HG03521 (cell line): ENCODE results near the gene KRT74.

Experiments used
- ATAC-seq: cut with Tn5 transposase; IDR thresholded peaks from one replicate; pipeline ENCODE4 v1.9.1; 2021; ENCODE audit warnings: mild to moderate bottlenecking, moderate library complexity; ENCODE audit not compliant: unreplicated experiment

Gene KRT74

GRCh38 chr12:52539821-52540173 lies 33.8 kb downstream of the KRT74 start:
- no peak for ATAC-seq

- no peak for ATAC-seq
Measured at GRCh38 chr12:52539083-52539820, 34.4 kb downstream of the KRT74 start.

DNA sequence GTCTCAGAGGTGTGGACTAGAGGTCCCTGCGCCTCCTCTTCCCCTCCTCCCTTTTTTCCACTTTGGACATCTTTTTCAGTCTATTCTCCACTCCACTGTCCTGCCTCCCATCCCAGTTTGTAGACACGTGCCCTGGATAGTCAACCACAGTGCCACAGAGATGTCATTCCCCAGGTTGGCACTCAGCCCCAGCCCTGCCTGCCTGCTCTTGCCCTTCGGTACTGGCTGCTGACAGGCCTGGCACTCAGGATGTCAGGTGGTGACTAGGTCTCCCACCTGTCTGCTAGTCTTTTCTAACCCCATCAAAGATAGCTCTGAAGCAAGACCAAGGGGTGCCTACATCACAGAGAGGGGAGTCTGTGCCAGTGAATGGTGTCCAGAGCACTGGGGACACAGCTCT lies 36.5 kb downstream of the KRT74 start:
- no peak for ATAC-seq

- no peak for ATAC-seq
Measured at GRCh38 chr12:52535574-52535973, 38.1 kb downstream of the KRT74 start.

GRCh38 chr12:52534482-52534881 lies 39.2 kb downstream of the KRT74 start:
- ATAC-seq = no peak

DNA sequence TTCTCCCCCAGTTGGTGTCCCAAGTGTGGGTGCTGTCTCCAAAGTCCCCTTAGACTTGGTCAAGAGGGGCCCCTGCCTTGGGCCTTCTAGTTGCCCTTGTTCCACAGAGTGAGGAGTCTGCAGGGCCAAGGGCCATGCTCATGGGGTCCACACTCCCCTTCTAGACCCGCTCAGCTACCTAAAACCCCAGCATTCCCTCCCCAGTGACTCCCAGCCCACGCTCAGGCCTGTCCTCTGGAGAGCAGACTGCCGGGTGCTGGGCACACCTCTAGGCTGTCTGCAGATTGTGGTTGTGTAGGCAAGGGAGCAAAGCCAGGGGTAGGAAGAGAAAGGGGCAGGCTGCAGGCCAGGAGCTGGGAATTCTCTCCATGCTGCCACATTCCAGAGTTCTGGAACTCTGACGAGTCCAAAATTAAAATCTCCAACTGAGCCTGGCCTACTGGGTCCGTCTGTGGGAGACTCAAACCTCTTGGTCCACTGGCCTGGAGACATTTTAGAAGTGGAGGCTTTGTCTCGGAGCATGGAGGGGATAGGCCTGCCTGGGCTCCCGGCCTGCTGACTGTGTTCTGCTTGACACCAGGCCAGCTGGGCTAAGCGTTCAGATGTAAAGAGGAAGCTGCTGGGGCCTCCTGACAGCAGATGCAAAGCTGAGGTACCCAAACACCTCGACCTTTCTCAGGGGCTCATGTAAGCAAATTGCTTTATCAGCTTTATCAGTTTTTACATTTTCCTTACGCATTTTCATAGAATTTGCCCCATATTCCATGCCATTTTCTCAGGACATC lies 39.8 kb downstream of the KRT74 start:
- no peak for ATAC-seq

DNA sequence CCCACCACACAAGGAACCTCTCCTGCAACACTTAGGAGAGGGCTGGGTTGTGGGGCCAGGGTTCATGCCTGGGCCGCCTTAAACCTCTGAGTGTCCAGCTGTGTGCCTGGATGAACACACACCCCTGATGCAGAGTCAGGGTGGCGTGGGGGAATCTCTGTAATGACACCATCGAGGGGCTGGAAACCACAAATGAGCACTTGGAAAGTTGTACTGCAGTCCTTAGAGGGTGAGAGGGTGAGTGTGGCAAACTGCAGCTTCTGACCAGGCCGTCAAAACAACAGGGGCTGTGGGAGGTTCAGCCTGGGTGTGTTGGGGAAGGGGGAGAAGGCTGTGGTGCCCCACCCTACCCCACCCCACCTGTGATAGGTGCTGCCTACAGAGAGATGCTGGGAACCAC lies 41.0 kb downstream of the KRT74 start:
- no peak for ATAC-seq

DNA sequence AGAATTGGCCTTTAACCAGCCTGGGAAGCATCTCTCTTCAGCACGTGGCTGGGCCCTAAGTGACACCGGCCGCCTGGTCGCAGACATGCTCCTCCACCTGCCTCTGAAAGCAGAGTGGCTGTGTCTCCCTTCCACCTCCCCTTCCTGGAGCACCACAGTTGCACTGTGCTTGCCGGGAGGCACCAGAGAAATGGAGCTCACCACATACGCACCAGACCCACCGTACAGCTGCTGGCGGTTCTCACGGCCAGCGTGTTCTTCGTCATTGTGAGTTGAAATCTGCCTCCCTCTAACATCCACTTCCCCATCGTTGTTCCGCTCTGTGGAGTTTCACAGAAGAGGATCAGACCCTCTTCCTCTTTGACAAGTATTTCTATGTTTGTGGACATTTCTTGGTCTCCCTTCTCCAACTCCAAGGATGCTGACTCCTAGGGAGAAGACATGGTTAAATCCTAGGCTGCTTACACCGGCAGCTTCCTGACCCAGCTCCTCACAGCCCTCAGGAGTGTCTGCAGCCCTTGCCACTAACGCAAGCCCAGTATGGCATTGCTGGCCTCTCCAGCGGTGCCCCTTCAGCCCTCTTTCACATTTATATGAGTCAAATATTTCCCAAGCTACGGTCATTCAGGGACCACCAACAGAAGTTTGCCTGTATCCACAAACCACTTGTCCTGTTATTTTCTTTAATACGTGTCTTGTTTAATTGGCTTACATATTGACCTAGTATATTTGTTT lies 41.9 kb downstream of the KRT74 start:
- no peak for ATAC-seq

- no peak for ATAC-seq
Measured at GRCh38 chr12:52530905-52531304, 42.7 kb downstream of the KRT74 start.

- no peak for ATAC-seq
Measured at GRCh38 chr12:52530366-52530765, 43.3 kb downstream of the KRT74 start.

GRCh38 chr12:52529846-52530245 lies 43.8 kb downstream of the KRT74 start:
- no peak for ATAC-seq

GRCh38 chr12:52529417-52529816 lies 44.2 kb downstream of the KRT74 start:
- no peak for ATAC-seq

- ATAC-seq = no peak
Measured at GRCh38 chr12:52528641-52529143, 45.0 kb downstream of the KRT74 start.

GRCh38 chr12:52527121-52527800 lies 46.4 kb downstream of the KRT74 start:
- no peak for ATAC-seq

GRCh38 chr12:52526511-52526951 lies 47.1 kb downstream of the KRT74 start:
- ATAC-seq = no peak

GRCh38 chr12:52525661-52526499 lies 47.8 kb downstream of the KRT74 start:
- ATAC-seq = no peak

- ATAC-seq = no peak
Measured at GRCh38 chr12:52524898-52525591, 48.6 kb downstream of the KRT74 start.

DNA sequence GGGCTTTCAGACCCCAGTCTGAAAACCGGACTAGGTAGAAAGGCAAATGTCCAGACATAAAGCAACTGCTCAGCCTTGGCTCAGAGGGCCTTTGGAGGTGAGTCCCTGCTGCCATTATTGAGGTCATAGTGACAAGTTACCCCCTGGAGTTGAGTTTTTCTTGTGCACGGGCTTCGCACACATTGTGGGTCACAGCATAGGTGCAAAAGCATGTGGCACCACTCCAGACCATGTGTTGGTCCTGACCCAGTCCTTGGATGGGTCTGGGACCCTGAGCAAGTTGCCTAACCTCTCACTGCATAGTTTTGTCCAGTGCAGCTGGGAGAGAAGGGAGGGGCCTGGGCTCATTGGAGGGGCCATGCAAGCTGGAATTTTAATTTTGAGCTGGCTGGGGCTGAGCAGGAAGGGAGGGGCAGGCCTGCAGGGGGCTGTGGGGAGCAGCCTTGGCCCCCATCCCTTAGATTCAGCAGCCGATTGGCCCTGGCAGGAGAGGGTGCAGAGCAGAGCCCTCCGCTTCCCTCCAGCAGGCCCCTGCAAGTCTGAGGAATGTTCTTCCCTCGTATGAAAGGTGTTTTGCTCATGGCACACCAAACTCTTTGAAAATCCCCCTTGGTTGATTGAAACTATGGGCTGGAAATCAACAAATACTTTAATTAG lies 49.3 kb downstream of the KRT74 start:
- ATAC-seq = no peak

DNA sequence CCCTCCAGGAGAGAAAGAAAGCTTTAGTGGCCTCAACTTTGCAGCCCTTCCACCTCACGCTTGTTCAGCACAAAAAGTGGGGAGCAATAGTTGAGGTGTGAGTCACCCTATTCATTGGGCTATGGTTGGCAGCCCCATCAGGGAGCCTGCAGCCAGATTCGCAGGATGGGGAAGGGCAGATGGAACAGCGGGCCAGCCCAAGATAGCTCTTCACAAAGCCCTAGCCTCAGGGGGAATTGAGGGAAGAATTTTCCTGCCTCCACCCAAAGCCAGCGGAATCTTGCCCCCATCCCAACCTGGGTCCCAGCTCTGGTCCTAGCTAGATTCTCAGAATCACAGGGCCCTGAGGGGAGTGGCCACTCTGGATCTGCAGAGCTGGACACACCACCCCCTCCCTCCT lies 49.8 kb downstream of the KRT74 start:
- no peak for ATAC-seq
